ENCODE results near the gene FAM78A.

The FAM78A gene

GRCh38 chr9:131303381-131304321, 27.3 kb upstream of the FAM78A start:
- Histone ChIP-seq H2AFZ (ENCODE audit: low read length) (no peak overlapping the region), H3K4me3 (ENCODE audit: low read length, poor library complexity, severe bottlenecking) (no peak overlapping the region), H3K4me1 (ENCODE audit: insufficient read depth, low read length, poor library complexity, severe bottlenecking) (no peaks in the 10 kb centered on the region), H3F3A (ENCODE audit: low read depth) (no peaks in the 10 kb centered on the region), H3K9me3 (ENCODE audit: insufficient read depth, low read depth, low read length) (no peaks in the 10 kb centered on the region), H3K36me3 (ENCODE audit: insufficient read depth, low read length) (no peaks in the 10 kb centered on the region), H3K9ac (ENCODE audit: low read depth, low read length, poor library complexity, severe bottlenecking) (no peak overlapping the region), H3K4me2 (ENCODE audit: low read depth, low read length, poor library complexity, severe bottlenecking) (no peak overlapping the region), H3K9me2 (replicated peaks; ENCODE audit: low read depth, low read length) (no peaks in the 10 kb centered on the region), H4K20me1 (ENCODE audit: insufficient read depth, low read length, poor library complexity, severe bottlenecking) (no peaks in the 10 kb centered on the region), H3K79me2 (ENCODE audit: insufficient read depth, low read length) (no peaks in the 10 kb centered on the region), H3K27me3 (ENCODE audit: insufficient read depth, low read length, poor library complexity, severe bottlenecking) (no peaks in the 10 kb centered on the region)
- TF ChIP-seq CTCF (conservative IDR thresholded peaks at IDR 0.05; ENCODE audit: low read length), result no peak
- no peak for TF ChIP-seq EZH2phosphoT487 (IDR thresholded peaks at IDR 0.05; ENCODE audit: borderline replicate concordance)

- Histone ChIP-seq H4K20me1 (ENCODE audit: insufficient read depth, low read length, poor library complexity, severe bottlenecking) (no peaks in the 10 kb centered on the region), H2AFZ (ENCODE audit: low read length) (no peak overlapping the region), H3K9ac (ENCODE audit: low read depth, low read length, poor library complexity, severe bottlenecking) (no peak overlapping the region), H3K27me3 (ENCODE audit: insufficient read depth, low read length, poor library complexity, severe bottlenecking) (no peaks in the 10 kb centered on the region), H3K9me3 (ENCODE audit: insufficient read depth, low read depth, low read length) (no peaks in the 10 kb centered on the region), H3F3A (ENCODE audit: low read depth) (no peaks in the 10 kb centered on the region), H3K4me2 (ENCODE audit: low read depth, low read length, poor library complexity, severe bottlenecking) (no peak overlapping the region), H3K36me3 (ENCODE audit: insufficient read depth, low read length) (no peaks in the 10 kb centered on the region), H3K79me2 (ENCODE audit: insufficient read depth, low read length) (no peaks in the 10 kb centered on the region), H3K4me1 (ENCODE audit: insufficient read depth, low read length, poor library complexity, severe bottlenecking) (no peaks in the 10 kb centered on the region), H3K4me3 (ENCODE audit: low read length, poor library complexity, severe bottlenecking) (no peak overlapping the region), H3K9me2 (replicated peaks; ENCODE audit: low read depth, low read length) (no peaks in the 10 kb centered on the region)
- TF ChIP-seq CTCF (conservative IDR thresholded peaks at IDR 0.05; ENCODE audit: low read length) (no peak), EZH2phosphoT487 (IDR thresholded peaks at IDR 0.05; ENCODE audit: borderline replicate concordance) (no peak)
Measured at GRCh38 chr9:131302244-131303075, 26.1 kb upstream of the FAM78A start.

GRCh38 chr9:131300444-131300843, 24.1 kb upstream of the FAM78A start:
- Histone ChIP-seq H3F3A (ENCODE audit: low read depth) (no peaks in the 10 kb centered on the region), H3K79me2 (ENCODE audit: insufficient read depth, low read length) (no peaks in the 10 kb centered on the region), H3K4me1 (ENCODE audit: insufficient read depth, low read length, poor library complexity, severe bottlenecking) (no peaks in the 10 kb centered on the region), H2AFZ (ENCODE audit: low read length) (no peak overlapping the region), H3K36me3 (ENCODE audit: insufficient read depth, low read length) (no peaks in the 10 kb centered on the region), H3K4me2 (ENCODE audit: low read depth, low read length, poor library complexity, severe bottlenecking) (no peak overlapping the region), H3K4me3 (ENCODE audit: low read length, poor library complexity, severe bottlenecking) (no peak overlapping the region), H3K9me3 (ENCODE audit: insufficient read depth, low read depth, low read length) (no peaks in the 10 kb centered on the region), H3K9me2 (replicated peaks; ENCODE audit: low read depth, low read length) (no peaks in the 10 kb centered on the region), H4K20me1 (ENCODE audit: insufficient read depth, low read length, poor library complexity, severe bottlenecking) (no peaks in the 10 kb centered on the region), H3K27me3 (ENCODE audit: insufficient read depth, low read length, poor library complexity, severe bottlenecking) (no peaks in the 10 kb centered on the region), H3K9ac (ENCODE audit: low read depth, low read length, poor library complexity, severe bottlenecking) (no peak overlapping the region)
- no peak for TF ChIP-seq CTCF (conservative IDR thresholded peaks at IDR 0.05; ENCODE audit: low read length)
- no peak for TF ChIP-seq EZH2phosphoT487 (IDR thresholded peaks at IDR 0.05; ENCODE audit: borderline replicate concordance)
